ENCODE measurements around the gene UQCRH.

Gene UQCRH

GRCh38 chr1:46303038-46303871 lies at the start of gene UQCRH, which contains the start of gene LRRC41:
UQCRH (plus strand) TSS chr1:46303698; CDS start chr1:46303767, 69 bp downstream.
LRRC41 (minus strand) TSS chr1:46303616; CDS start chr1:46303322, 294 bp downstream.
- DNase-seq (ENCODE audit: low read depth): peak; percentile 82

GRCh38 chr1:46254668-46255067 lies 48.8 kb upstream of the UQCRH start:
- no peak for DNase-seq (ENCODE audit: low read depth)

- DNase-seq (ENCODE audit: low read depth): no peak
These were observed 47.0 kb upstream of the UQCRH start for GRCh38 chr1:46256523-46256922.

GRCh38 chr1:46262508-46262907 lies 41.0 kb upstream of the UQCRH start:
- DNase-seq (ENCODE audit: low read depth): no peak

GRCh38 chr1:46263146-46263545 lies 40.4 kb upstream of the UQCRH start:
- DNase-seq (ENCODE audit: low read depth): no peak

GRCh38 chr1:46268578-46268977 lies 34.9 kb upstream of the UQCRH start:
- DNase-seq (ENCODE audit: low read depth): no peak

GRCh38 chr1:46274225-46275029 lies 29.1 kb upstream of the UQCRH start:
- DNase-seq (ENCODE audit: low read depth): no peak

GRCh38 chr1:46275030-46275337 lies 28.5 kb upstream of the UQCRH start:
- DNase-seq (ENCODE audit: low read depth): no peak

- DNase-seq (ENCODE audit: low read depth): no peak
These were observed 25.7 kb upstream of the UQCRH start for GRCh38 chr1:46277658-46278373.

- no peak for DNase-seq (ENCODE audit: low read depth)
These were observed 24.7 kb upstream of the UQCRH start for GRCh38 chr1:46278807-46279206.

- DNase-seq (ENCODE audit: low read depth): no peak
These were observed 23.4 kb upstream of the UQCRH start for GRCh38 chr1:46280092-46280491.

- no peak for DNase-seq (ENCODE audit: low read depth)
These were observed 22.5 kb upstream of the UQCRH start for GRCh38 chr1:46281021-46281420.

- no peak for DNase-seq (ENCODE audit: low read depth)
These were observed 19.4 kb upstream of the UQCRH start for GRCh38 chr1:46284058-46284457.

- DNase-seq (ENCODE audit: low read depth): no peak
These were observed 18.6 kb upstream of the UQCRH start for GRCh38 chr1:46284597-46285564.

GRCh38 chr1:46285730-46286477 lies 17.6 kb upstream of the UQCRH start:
- DNase-seq (ENCODE audit: low read depth): no peak

- no peak for DNase-seq (ENCODE audit: low read depth)
These were observed 14.9 kb upstream of the UQCRH start for GRCh38 chr1:46288485-46289133.

GRCh38 chr1:46289134-46289494 lies 14.4 kb upstream of the UQCRH start:
- no peak for DNase-seq (ENCODE audit: low read depth)

- DNase-seq (ENCODE audit: low read depth): no peak
These were observed 13.5 kb upstream of the UQCRH start for GRCh38 chr1:46289976-46290375.

GRCh38 chr1:46295306-46295705 lies 8.2 kb upstream of the UQCRH start:
- DNase-seq (ENCODE audit: low read depth): no peak

GRCh38 chr1:46298387-46298786 lies 5.1 kb upstream of the UQCRH start:
- DNase-seq (ENCODE audit: low read depth): no peak
